Superior temporal gyrus (tissue), 1 donor: ENCODE results near the gene SND1.
"Not testable (repeated sequence)": the region's sequence is repeated elsewhere in the genome, so short reads cannot be mapped to it uniquely, and the experiment has no call there.

ENCODE experiments used
- DNase-seq: peaks from one replicate; pipeline ENCODE4 v3.0.0-alpha.2; 2016; ENCODE audit errors: extremely low spot score

The SND1 gene

DNA sequence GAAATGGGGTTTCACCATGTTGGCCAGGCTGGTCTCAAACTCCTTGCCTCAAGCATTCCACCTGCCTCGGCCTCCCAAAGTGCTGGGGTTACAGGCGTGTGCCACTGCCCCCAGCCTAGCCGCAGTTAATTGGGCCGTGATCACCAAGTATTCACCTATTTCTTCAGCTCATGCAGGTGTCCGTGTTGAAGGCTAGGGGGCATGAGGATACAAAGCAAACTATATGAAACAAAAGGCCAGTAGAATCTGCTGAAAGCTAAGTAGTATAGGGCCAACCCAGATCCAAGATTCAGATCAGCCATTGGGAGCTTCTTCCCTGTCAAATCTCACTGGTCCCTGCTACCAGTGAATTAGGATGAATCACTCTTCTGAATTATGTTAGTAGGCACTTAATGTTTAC is 305.9 kb downstream of the SND1 start:
- DNase-seq: no peak

DNA sequence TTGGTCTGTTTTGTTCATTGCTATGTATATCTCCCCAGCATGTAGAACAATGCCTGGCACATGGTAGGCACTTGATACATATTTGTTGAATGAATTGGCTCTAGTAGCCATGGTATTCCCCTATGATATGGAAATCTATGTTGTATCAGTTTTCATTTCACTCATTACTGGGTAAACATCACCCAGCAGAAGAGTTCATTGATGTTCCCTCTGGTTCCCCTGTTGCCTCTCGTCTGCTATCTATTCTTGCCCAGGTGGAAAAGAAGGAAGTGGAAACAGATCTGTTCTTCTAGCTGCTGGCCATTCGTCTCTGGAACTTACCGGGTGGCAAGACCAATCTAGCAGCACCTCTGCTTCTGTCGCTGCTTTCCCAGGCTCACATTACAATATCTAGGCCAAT is 307.8 kb downstream of the SND1 start:
- no peak for DNase-seq

DNA sequence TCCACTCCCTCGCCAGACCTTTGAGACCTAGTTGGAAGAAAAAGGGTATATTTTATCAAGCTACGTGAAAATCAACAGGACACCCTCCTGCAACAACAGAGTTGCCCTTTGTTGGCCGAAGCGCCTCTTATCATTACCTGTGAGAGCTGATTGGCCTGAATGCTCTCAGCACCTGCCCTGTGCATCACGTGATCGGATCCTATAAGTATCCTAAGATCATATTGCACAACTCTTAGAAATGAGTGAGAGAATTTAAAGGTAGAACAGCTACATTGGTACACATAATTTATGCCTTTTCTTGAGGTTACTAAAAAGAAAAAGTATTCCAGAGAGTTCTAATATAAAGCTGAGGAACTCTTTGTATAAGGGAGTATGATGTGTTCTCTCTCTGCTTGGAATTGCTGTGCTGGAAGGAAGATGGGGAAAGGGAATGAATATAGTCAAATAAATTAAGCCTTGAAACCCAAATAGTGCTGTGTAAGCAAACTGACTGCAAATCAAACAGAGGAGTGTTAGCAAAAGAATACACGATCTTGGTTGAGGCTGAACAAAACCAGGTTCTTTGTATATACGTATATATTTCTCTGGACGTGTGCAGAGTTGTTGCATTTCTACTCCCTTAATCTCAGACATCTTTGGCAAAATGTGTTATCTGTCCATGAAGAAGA is 309.9 kb downstream of the SND1 start:
- no peak for DNase-seq

DNA sequence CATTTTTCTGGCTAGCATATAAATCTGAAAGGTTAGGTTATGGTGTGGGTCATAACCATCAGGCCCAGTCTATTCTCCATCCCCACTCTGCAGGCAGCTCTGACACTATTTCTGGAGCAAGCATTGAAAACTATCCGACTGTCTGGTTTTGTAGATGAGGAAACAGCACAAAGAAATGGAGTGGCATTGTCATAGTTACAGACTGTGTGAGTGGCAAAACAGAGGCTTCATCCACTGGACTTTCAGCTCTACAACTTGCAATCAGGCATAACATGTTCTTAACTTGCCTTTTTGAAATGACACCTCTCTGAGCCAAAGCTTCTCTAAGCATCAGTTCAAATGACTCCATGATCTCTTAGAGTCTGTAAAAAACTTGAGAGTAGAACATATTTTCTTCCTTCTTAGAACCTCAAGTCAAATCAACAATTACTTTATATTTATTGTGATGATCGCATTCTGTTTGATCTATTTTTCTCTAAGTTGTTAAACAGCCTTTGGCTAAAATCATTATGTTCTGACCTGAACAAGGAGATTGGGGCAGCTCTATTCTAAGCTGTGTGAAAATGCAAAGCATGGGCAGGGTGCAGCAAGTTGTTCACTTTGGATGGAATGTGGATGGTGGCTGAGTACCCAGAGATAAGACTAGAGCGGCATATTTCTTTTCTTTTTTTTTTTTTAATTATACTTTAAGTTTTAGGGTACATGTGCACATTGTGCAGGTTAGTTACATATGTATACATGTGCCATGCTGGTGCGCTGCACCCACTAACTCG is 310.8 kb downstream of the SND1 start:
- DNase-seq: no peak

DNA sequence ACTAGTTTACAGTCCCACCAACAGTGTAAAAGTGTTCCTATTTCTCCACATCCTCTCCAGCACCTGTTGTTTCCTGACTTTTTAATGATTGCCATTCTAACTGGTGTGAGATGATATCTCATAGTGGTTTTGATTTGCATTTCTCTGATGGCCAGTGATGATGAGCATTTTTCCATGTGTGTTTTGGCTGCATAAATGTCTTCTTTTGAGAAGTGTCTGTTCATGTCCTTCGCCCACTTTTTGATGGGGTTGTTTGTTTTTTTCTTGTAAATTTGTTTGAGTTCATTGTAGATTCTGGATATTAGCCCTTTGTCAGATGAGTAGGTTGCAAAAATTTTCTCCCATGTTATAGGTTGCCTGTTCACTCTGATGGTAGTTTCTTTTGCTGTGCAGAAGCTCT is 311.9 kb downstream of the SND1 start:
- DNase-seq: not testable (repeated sequence)

DNA sequence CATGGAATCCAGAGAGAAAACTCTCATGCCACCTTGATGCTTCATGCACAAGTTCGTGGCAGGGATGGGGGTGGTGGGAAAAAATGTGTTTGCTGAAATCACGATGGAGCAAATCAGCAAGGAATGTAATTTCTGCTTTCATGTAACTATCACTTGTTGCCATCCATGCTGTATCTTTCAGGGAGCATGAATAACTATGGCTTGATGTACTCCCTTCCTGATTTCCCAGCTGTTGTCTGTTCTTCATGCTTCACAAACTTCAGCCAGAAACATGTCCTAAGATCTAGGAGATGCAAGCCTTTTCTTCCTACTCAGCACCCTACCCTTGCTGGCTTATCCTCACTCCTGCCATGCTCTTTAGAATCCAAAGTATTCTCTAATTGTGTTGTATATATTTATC is 315.3 kb downstream of the SND1 start:
- no peak for DNase-seq

GRCh38 chr7:127968547-127968946 is 316.6 kb downstream of the SND1 start:
- DNase-seq: no peak

DNA sequence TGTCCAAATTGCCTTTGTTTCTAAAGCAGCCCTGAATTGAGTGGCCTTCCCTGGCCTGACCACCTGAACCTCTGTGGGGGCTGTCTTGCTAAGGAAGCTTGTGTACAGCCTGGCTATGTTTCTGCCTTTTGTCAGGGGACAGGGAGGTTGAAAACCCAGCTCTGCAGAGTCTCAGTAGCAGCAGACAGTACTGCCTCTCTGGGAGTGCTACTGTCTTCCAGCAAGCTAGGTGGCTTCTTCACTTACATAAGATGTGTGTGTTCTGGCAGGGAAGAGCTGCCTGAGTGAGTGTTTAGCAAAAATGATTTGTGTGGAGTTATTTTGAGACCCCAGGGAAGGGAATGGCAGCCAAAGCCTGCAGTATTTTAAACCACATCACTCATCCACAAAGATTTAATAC is 321.8 kb downstream of the SND1 start:
- no peak for DNase-seq

DNA sequence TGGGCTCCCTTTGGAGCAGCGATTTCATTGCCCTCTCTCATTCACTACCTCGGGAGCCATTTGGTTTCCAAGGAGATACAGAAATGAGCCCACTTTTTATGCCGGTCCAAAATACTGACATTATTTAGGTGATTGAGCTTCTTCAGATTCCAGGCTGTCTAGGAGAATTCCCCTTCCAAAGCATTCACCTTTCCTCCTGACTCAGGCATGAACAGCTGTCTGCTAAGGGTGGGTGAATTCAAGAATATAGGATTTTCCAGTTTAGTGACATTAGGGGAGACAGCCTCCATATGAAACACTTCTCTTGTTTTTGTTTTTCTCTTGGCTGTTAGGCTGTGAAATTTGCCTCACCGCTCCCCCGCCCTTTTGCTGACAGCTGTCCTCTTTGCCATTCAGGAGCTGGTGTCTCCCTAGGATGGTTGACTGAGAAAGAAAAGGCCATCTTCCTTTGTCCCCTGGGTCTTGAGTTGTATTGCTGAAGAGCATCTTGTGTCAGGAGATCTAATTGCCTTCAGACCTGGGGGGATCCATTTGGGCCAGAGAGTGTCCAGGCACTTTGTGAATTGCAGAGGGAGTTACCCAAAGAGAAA is 322.5 kb downstream of the SND1 start:
- no peak for DNase-seq

GRCh38 chr7:127976056-127976737 is 324.2 kb downstream of the SND1 start:
- DNase-seq: no peak

DNA sequence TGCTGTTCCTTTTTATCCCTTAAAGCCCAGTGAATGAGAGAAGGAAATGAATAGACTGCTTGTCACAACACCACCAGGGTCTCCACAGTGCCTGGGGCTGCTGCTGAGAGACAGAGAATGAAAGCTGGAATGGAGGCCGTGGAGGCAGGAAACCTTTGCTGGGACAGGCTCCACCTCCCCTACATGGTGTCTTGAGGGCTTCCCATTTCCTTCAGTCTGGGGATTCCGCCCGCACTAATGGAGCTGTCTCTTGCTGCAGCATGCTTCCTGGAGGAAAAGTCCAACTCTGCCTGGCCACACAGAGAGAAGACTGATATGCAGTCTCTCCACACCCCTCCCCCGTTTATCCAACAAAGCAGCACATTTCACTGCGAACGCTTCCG is 324.7 kb downstream of the SND1 start:
- DNase-seq: no peak

- DNase-seq: no peak
These were observed 326.4 kb downstream of the SND1 start for GRCh38 chr7:127978421-127978820.

DNA sequence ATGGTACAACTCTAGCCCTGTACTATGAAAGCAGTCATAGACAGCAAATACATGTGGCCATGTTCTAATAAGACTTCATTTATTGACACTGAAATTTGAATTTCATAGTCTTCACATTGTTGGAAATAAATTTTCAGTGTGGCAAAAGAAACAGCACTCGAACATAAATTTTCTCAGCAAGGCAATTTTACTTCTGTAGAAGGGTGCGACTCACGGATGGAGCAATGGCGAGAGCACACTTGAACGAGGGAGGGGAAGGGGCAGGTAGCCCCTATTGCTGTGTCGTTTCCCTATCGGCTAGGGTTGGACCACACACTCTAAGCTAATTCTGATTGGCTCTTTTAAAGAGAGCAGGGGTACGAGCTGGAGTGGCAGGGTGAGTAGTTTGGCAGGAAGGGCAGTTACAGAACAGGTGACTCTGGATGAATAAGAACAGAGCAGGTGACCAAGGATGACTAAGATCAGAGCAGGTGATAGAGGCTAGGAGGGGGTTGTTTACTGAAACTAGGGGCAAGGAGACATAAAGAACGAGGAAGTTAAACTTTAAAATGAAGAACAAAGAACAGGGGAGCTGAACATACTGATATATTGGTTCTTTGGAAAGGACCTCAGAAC is 327.2 kb downstream of the SND1 start:
- no peak for DNase-seq

- no peak for DNase-seq
These were observed 327.7 kb downstream of the SND1 start for GRCh38 chr7:127979728-127980126.

DNA sequence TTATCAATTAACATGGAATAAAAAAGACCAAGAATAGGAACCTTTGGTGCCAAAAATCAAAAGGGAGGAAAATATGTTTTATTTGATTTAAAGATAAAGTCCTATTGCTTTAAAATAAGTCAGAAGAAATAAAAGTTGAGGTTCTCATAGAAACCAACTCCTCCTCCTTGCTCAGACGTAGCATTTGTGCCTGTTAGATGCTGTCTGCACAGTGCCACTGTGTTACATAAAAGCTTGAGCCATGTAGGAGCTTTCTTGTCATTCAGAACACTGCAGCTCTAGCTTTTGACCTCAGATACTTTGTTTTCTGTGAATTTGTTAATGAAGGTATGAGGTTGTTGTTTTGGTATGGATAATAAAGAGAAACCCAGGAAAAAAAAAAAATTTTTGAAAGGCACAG is 328.9 kb downstream of the SND1 start:
- DNase-seq: no peak

DNA sequence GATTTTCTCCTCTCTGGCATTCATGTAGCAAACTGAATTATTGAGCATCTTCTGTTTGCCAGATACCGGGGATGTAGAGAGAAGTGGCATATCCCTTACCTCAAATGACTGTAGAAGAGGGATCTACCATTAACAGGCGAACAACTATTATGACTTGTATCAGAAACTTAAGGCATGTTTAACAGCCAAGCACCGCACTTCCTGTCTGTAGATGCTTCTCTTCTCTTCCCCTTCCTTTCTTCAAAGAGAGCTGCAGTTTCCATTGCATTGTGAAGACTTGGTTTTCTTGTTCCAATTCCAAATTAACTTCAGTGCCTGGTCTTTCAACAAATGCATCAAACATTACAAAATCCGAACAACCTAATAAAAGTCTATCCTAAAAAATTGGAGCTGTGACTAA is 330.0 kb downstream of the SND1 start:
- no peak for DNase-seq

- no peak for DNase-seq
These were observed 331.9 kb downstream of the SND1 start for GRCh38 chr7:127983804-127984332.

GRCh38 chr7:127986581-127987521 is 334.9 kb downstream of the SND1 start:
- DNase-seq: no peak

DNA sequence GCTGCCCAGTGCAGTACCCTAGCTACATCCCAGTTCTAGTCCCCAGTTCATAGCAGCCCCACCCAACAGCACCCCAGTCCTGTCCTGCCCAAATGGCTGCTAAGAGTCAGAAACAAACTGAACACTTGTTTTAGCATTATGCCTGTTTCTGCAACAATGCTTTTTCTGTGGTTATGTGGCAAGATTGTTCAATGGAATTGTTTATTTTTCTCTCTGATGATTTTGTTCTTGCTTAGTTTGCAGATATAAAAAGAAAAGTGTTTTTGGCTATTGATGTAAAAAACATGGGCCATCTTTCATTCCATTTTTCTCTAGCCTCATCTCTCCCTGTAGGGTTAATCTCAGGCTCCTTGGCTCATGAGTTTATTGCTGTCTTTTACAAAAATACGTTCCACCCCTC is 336.8 kb downstream of the SND1 start:
- no peak for DNase-seq

DNA sequence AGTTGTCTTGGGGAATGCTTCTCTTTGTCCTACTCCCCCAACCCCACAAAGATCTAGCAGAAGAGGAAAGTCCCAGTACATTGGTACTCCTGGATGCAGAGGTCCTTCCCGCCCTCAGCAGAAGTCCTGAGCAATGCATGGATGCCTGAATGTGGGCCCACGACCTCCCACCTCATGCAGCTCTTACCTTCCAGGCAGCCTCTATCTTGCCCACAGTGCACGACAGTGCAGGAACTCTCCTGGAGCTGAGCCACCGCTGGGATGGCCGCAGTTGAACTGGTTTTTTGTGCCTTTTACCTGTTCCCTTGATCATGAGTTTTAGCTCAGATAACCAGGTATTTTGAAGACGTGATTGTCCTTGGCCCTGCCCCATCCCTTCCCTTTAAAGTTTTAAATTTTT is 341.3 kb downstream of the SND1 start:
- no peak for DNase-seq

- DNase-seq: no peak
These were observed 342.0 kb downstream of the SND1 start for GRCh38 chr7:127993987-127994386.
